Panc1 (cell line): ENCODE measurements around the gene SMOC2. TPM values are rescaled to one million over a fixed set of nuclear protein-coding genes. Genes with fewer than 3 reads are reported as not detected.

ENCODE experiments used
- ATAC-seq: fragments of 200-7000 bp; cut with Tn5 transposase; 2 replicates; pipeline ENCODE4 v1.9.1; 2020; ENCODE audit warnings: mild to moderate bottlenecking, moderate library complexity
- BruUV-seq: library from RNA; stranded (reverse); fragments of 400-500 nt; replicated peaks from 2 replicates; lab custom pipeline; 2021; lab: Mats Ljungman, UMichigan
- CTCF ChIA-PET: fragments of 300-600 bp; sonication (Branson Sonifier 250); formaldehyde crosslinking; loops from one replicate; lab custom pipeline; 2022; ENCODE audit warnings: antibody characterized with exemption; lab: Charles Lee
- POLR2A ChIA-PET: fragments of 300-600 bp; sonication (Branson Sonifier 250); formaldehyde crosslinking; loops from one replicate; lab custom pipeline; 2022; ENCODE audit warnings: antibody characterized with exemption; lab: Charles Lee
- DNase-seq: peaks from one replicate; pipeline ENCODE4 v3.0.0-alpha.2; 2010; ENCODE audit warnings: low read depth, low spot score
- H3K27ac ChIP-seq: 2 replicates; pipeline ENCODE4 v1.5.1; 2011; ENCODE audit warnings: mild to moderate bottlenecking, low read length, inconsistent platforms
- H3K27me3 ChIP-seq: fragments of 200-500 bp; sonication (Bioruptor generic); 2 replicates; pipeline ENCODE4 v1.6.0; 2014; ENCODE audit warnings: low read length, inconsistent platforms; ENCODE audit not compliant: control insufficient read depth, insufficient read depth
- H3K36me3 ChIP-seq: fragments of 200-500 bp; sonication (Bioruptor generic); 2 replicates; pipeline ENCODE4 v1.5.1; 2014; ENCODE audit warnings: inconsistent platforms, mild to moderate bottlenecking, low read length, moderate library complexity; ENCODE audit not compliant: control insufficient read depth, insufficient read depth
- H3K4me1 ChIP-seq: 2 replicates; pipeline ENCODE4 v1.5.1; 2011; ENCODE audit warnings: inconsistent platforms, mild to moderate bottlenecking, low read length, moderate library complexity; ENCODE audit not compliant: control insufficient read depth, insufficient read depth
- H3K4me3 ChIP-seq, 2 experiments: 2 replicates each; pipeline ENCODE4 v1.5.1; 2011 to 2012; ENCODE audit warnings: low read depth in 2 of 2, low read length in 2 of 2, mild to moderate bottlenecking in 2 of 2, inconsistent platforms in 1 of 2, moderate library complexity in 1 of 2
- H3K9me3 ChIP-seq: fragments of 200-500 bp; sonication (Bioruptor generic); 2 replicates; pipeline ENCODE4 v1.5.1; 2014; ENCODE audit warnings: low read depth, mild to moderate bottlenecking, inconsistent platforms, low read length, moderate library complexity; ENCODE audit not compliant: control insufficient read depth, insufficient read depth
- POLR2AphosphoS5 ChIP-seq: IDR thresholded peaks from 2 replicates; pipeline ENCODE4 v1.6.1; 2012; ENCODE audit warnings: mild to moderate bottlenecking, low read depth, low read length, moderate library complexity
- SIN3A ChIP-seq: IDR thresholded peaks from 2 replicates; pipeline ENCODE4 v1.6.1; 2012; ENCODE audit warnings: low read depth, mild to moderate bottlenecking, low read length, moderate library complexity, borderline replicate concordance; ENCODE audit not compliant: insufficient read depth
- TCF7L2 ChIP-seq: IDR thresholded peaks from 2 replicates; pipeline ENCODE4 v1.6.1; 2011; ENCODE audit warnings: mild to moderate bottlenecking, low read depth, low read length, inconsistent platforms
- in situ Hi-C: cut with HindIII; loops from 2 replicates; pipeline ENCODE4 v1.10.0; 2016; ENCODE audit warnings: low sequenced_read_pairs, low pct_unique_long_range_greater_than_20kb
- intact Hi-C: fragments of 100-400 bp; cut with micrococcal nuclease; formaldehyde crosslinking; loops from one replicate; pipeline ENCODE4 v1.10.0; 2022; ENCODE audit not compliant: unreplicated experiment
- total RNA-seq: library from RNA; stranded (reverse); gene quantifications from one replicate; pipeline ENCODE4 v1.2.1, GENCODE V29; 2021; ENCODE audit not compliant: unreplicated experiment
- TF ChIP-seq, protein P1 (sequence below): fragments of 450-650 bp; IDR thresholded peaks from 2 replicates; pipeline ENCODE4 v1.5.1; 2017; ENCODE audit warnings: mild to moderate bottlenecking
- TF ChIP-seq, protein P2 (sequence below), 2 experiments: IDR thresholded peaks; 2 replicates each; pipeline ENCODE4 v1.6.1; 2011 to 2012; ENCODE audit warnings: low read depth in 2 of 2, control low read depth in 1 of 2, low read length in 1 of 2, mild to moderate bottlenecking in 1 of 2, moderate library complexity in 1 of 2; ENCODE audit not compliant: insufficient read depth in 1 of 2

SMOC2 gene
- total RNA-seq, 1 experiment from 2014 or later: 0.13 TPM

DNA sequence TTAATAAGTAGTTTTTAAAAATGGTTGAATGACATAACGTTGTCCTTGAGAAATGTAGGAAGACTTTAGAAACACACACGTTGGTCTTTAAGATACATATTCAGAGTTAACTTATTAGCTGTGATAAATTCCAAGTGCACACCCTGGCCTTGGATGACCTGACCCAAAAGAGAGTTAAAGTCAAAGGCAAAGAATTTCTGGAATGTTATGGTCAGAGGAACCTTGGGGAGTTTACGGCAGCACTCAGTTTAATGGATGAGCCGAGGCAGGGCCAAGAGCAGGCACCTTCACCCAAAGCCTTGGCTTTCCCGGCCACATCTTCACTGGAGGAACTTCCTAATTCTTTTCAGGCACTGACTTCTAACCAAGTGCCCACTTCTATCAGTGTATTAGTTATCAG is 200.5 kb downstream of the SMOC2 start:
- TF ChIP-seq SIN3A (no peak), POLR2AphosphoS5 (no peak), TCF7L2 (no peak)
- TF ChIP-seq, protein P1, sequence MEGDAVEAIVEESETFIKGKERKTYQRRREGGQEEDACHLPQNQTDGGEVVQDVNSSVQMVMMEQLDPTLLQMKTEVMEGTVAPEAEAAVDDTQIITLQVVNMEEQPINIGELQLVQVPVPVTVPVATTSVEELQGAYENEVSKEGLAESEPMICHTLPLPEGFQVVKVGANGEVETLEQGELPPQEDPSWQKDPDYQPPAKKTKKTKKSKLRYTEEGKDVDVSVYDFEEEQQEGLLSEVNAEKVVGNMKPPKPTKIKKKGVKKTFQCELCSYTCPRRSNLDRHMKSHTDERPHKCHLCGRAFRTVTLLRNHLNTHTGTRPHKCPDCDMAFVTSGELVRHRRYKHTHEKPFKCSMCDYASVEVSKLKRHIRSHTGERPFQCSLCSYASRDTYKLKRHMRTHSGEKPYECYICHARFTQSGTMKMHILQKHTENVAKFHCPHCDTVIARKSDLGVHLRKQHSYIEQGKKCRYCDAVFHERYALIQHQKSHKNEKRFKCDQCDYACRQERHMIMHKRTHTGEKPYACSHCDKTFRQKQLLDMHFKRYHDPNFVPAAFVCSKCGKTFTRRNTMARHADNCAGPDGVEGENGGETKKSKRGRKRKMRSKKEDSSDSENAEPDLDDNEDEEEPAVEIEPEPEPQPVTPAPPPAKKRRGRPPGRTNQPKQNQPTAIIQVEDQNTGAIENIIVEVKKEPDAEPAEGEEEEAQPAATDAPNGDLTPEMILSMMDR: no peak
- TF ChIP-seq, protein P2, sequence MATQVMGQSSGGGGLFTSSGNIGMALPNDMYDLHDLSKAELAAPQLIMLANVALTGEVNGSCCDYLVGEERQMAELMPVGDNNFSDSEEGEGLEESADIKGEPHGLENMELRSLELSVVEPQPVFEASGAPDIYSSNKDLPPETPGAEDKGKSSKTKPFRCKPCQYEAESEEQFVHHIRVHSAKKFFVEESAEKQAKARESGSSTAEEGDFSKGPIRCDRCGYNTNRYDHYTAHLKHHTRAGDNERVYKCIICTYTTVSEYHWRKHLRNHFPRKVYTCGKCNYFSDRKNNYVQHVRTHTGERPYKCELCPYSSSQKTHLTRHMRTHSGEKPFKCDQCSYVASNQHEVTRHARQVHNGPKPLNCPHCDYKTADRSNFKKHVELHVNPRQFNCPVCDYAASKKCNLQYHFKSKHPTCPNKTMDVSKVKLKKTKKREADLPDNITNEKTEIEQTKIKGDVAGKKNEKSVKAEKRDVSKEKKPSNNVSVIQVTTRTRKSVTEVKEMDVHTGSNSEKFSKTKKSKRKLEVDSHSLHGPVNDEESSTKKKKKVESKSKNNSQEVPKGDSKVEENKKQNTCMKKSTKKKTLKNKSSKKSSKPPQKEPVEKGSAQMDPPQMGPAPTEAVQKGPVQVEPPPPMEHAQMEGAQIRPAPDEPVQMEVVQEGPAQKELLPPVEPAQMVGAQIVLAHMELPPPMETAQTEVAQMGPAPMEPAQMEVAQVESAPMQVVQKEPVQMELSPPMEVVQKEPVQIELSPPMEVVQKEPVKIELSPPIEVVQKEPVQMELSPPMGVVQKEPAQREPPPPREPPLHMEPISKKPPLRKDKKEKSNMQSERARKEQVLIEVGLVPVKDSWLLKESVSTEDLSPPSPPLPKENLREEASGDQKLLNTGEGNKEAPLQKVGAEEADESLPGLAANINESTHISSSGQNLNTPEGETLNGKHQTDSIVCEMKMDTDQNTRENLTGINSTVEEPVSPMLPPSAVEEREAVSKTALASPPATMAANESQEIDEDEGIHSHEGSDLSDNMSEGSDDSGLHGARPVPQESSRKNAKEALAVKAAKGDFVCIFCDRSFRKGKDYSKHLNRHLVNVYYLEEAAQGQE (IDR thresholded peaks at IDR 0.05; ENCODE audit: insufficient read depth in 1 of 2, low read depth in 2 of 2, low read length in 1 of 2): no peak
- Histone ChIP-seq H3K36me3 (no peaks in the 10 kb centered on the region), H3K4me1 (no peaks in the 10 kb centered on the region), H3K27ac (no peak overlapping the region), H3K9me3 (no peaks in the 10 kb centered on the region), H3K4me3 (no peak overlapping the region), H3K27me3 (peaks cover 13% of the 10 kb centered on the region)
- in situ Hi-C loops (no loop called here), intact Hi-C loops (no loop called here)
- BruUV-seq: no TSS peak
- DNase-seq (no peak), ATAC-seq (no peak)
- ChIA-PET POLR2A (no interaction called here), CTCF (no interaction called here)

DNA sequence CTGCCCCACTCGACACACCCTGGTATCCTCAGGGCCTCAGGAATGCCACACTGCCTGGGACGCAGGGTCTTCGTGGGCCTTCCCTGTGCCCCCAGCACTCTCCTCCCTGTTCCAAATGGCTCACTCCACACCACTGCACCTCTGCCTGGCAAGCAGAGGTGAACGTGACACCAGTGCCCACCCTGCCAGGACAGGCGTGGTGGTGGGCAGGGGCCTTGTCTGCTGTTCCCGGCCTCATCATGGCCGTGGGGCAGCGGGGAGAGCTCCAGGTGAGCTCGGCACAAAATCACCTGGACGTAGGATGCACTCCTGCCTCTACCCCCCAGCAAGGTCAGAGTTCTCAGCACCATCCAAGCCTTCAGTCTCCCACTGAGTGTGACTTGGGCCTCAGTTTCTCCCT is 202.4 kb downstream of the SMOC2 start:
- DNase-seq: no peak

More for the DNA sequence above, 202.4 kb downstream of the SMOC2 start:
- intact Hi-C loops: no loop called here
- Histone ChIP-seq H3K27ac (no peak overlapping the region), H3K27me3 (peaks cover 21% of the 10 kb centered on the region; the same call in 1 of the 2 replicates), H3K4me1 (peaks cover 4% of the 10 kb centered on the region), H3K36me3 (no peaks in the 10 kb centered on the region), H3K9me3 (no peaks in the 10 kb centered on the region), H3K4me3 (no peak overlapping the region)
- BruUV-seq: no TSS peak
- TF ChIP-seq, protein P1: no peak
- TF ChIP-seq, protein P2 (IDR thresholded peaks at IDR 0.05; ENCODE audit: insufficient read depth in 1 of 2, low read depth in 2 of 2, low read length in 1 of 2): no peak
- TF ChIP-seq SIN3A (no peak), TCF7L2 (no peak)
- ATAC-seq: no peak
- ChIA-PET POLR2A (no interaction called here), CTCF (interaction anchor here (0.6 kb wide), 1 partner anchor 248 kb away, joined by 7 read pairs; no protein-coding TSS in a partner anchor)
- in situ Hi-C loops: no loop called here
